Esophagus muscularis mucosa (tissue), 3 donors: Measurements from ENCODE around the gene PIP4K2B.

Experiments
- CTCF ChIP-seq, 3 experiments: fragments of 200-600 bp in 2 of 3; fragments of 450-650 bp in 1 of 3; sonication (generic) in 2 of 3; IDR thresholded peaks; one replicate each; pipeline ENCODE4 v1.5.1; 2017 to 2019; ENCODE audit warnings: antibody characterized with exemption in 3 of 3, mild to moderate bottlenecking in 2 of 3, moderate library complexity in 1 of 3
- POLR2A ChIP-seq: fragments of 450-650 bp; IDR thresholded peaks from one replicate; pipeline ENCODE4 v1.6.1; 2017; ENCODE audit warnings: antibody characterized with exemption, moderate library complexity, mild to moderate bottlenecking, low read depth

DNA sequence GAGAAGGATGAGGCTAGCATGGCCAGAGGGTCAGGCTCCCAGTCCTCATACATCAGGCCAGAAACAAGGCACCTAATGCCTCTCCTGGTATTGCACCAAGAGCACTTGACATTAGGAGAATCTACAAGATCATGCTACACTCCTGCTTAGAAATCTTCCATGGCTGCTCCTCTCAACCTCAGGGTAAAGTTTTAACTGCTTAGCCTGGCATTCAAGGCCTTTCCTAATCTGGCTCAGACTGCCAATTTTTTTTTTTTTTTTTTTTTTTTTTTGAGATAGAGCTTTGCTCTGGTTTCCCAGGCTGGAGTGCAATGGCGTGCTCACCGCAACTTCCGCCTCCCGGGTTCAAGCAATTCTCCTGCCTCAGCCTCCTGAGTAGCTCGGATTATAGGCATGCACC, 8.2 kb downstream of the PIP4K2B start:
- TF ChIP-seq POLR2A (no peak), CTCF (IDR thresholded peaks at IDR 0.05) (no peak)
